Right lobe of liver (tissue), 6 donors: ENCODE measurements around the gene NOTCH3. TPM values are rescaled to one million over a fixed set of nuclear protein-coding genes. Genes with fewer than 3 reads are reported as not detected.

Experiments used
- ATAC-seq, 4 donors: fragments of 200-7000 bp; cut with Tn5 transposase; one replicate each; pipeline ENCODE4 v1.9.1; 2020; ENCODE audit warnings: mild to moderate bottlenecking in 4 of 4, moderate library complexity in 4 of 4
- DNase-seq, 3 donors: peaks; one replicate each; pipeline ENCODE4 v3.0.0-alpha.2; 2020
- H3K27ac ChIP-seq, 3 donors: fragments of 200-600 bp; one replicate each; pipeline ENCODE4 v1.8.0; 2022
- H3K27me3 ChIP-seq, 2 donors: fragments of 200-600 bp; one replicate each; pipeline ENCODE4 v1.8.0; 2022
- H3K36me3 ChIP-seq, 4 donors: fragments of 200-600 bp; sonication (generic) in 1 of 4; one replicate each; pipeline versions ENCODE4 v1.5.1 to v1.8.0; 2017 to 2022; ENCODE audit warnings: control low read depth in 1 of 4
- H3K4me1 ChIP-seq, 4 donors: fragments of 200-600 bp; sonication (generic) in 1 of 4; one replicate each; pipeline versions ENCODE4 v1.5.1 to v1.8.0; 2017 to 2022; ENCODE audit warnings: control low read depth in 1 of 4
- H3K4me3 ChIP-seq, 3 donors: fragments of 200-600 bp; one replicate each; pipeline ENCODE4 v1.8.0; 2022
- H3K9me3 ChIP-seq, 4 donors: fragments of 200-600 bp; sonication (generic) in 1 of 4; one replicate each; pipeline versions ENCODE4 v1.5.1 to v1.8.0; 2017 to 2022; ENCODE audit warnings: control low read depth in 1 of 4
- POLR2A ChIP-seq: fragments of 450-650 bp; IDR thresholded peaks from one replicate; pipeline ENCODE4 v1.6.1; 2017; ENCODE audit warnings: antibody characterized with exemption, mild to moderate bottlenecking
- WGBS: methylation state at CpG from one replicate; pipeline ENCODE4 v1.1.6; 2018; ENCODE audit warnings: low coverage, low lambda C conversion rate; ENCODE audit not compliant: insufficient coverage; ENCODE audit errors: missing lambda C conversion rate; 5-methylcytosine and 5-hydroxymethylcytosine counted together
- intact Hi-C, 2 donors: fragments of 100-400 bp; cut with DNase I; formaldehyde crosslinking; loops; one replicate each; pipeline versions ENCODE4 v1.11.2 to v1.14.1; 2022
- total RNA-seq, 6 experiments: library from RNA; depleted of rRNA in 2 of 6; stranded (reverse); fragments of >200 nt in 2 of 6; fragmentation: NEBNext Ultra II Directional in 3 of 6; extraction: Animal tissue kit (Norgen Biotek cat#: 25700) in 3 of 6; gene quantifications; one replicate each; pipeline versions ENCODE4 v1.1.0 to v1.2.4, GENCODE V29; 2016 to 2023
- TF ChIP-seq, protein P1 (sequence below), 4 donors: fragments of 200-600 bp in 3 of 4; fragments of 450-650 bp in 1 of 4; IDR thresholded peaks; one replicate each; pipeline versions ENCODE4 v1.5.1 to v1.8.0; 2016 to 2022; ENCODE audit warnings: antibody characterized with exemption in 4 of 4, mild to moderate bottlenecking in 2 of 4
- donor health status: DM: no; HTN: yes; CAD: no.
- donor health status: DM: no; HTN: no; CAD: no.
- donor health status: DM: no; HTN: no; CAD: no.
- donor health status: DM: no; HTN: yes; CAD: no.
- donor health status: DM: no; HTN: yes; CAD: no.

Gene NOTCH3
- total RNA-seq, 6 experiments from 2014 or later = 1.7 to 6.7 (median 2.4) TPM

GRCh38 chr19:15213715-15214381, 13.1 kb upstream of the NOTCH3 start:
- no peaks in the 10 kb centered on the region for H3K27me3 ChIP-seq
- ATAC-seq (no peak), DNase-seq (no peak)
- 83% methylated on average over 4 of the region's 15 CpGs for WGBS
- H3K4me3 ChIP-seq = no peak overlapping the region
- no peaks in the 10 kb centered on the region for H3K4me1 ChIP-seq
- intact Hi-C loops = no loop called here
- no peak overlapping the region for H3K27ac ChIP-seq
- TF ChIP-seq, protein P1, sequence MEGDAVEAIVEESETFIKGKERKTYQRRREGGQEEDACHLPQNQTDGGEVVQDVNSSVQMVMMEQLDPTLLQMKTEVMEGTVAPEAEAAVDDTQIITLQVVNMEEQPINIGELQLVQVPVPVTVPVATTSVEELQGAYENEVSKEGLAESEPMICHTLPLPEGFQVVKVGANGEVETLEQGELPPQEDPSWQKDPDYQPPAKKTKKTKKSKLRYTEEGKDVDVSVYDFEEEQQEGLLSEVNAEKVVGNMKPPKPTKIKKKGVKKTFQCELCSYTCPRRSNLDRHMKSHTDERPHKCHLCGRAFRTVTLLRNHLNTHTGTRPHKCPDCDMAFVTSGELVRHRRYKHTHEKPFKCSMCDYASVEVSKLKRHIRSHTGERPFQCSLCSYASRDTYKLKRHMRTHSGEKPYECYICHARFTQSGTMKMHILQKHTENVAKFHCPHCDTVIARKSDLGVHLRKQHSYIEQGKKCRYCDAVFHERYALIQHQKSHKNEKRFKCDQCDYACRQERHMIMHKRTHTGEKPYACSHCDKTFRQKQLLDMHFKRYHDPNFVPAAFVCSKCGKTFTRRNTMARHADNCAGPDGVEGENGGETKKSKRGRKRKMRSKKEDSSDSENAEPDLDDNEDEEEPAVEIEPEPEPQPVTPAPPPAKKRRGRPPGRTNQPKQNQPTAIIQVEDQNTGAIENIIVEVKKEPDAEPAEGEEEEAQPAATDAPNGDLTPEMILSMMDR (IDR thresholded peaks at IDR 0.05) = no peak
- no peak for TF ChIP-seq POLR2A
- H3K9me3 ChIP-seq = no peaks in the 10 kb centered on the region
- no peaks in the 10 kb centered on the region for H3K36me3 ChIP-seq

- intact Hi-C loops = no loop called here
- Histone ChIP-seq H3K27ac (no peak overlapping the region), H3K36me3 (no peaks in the 10 kb centered on the region), H3K4me3 (no peak overlapping the region), H3K9me3 (no peaks in the 10 kb centered on the region), H3K4me1 (no peaks in the 10 kb centered on the region), H3K27me3 (no peaks in the 10 kb centered on the region)
- TF ChIP-seq POLR2A = no peak
- TF ChIP-seq, protein P1 (IDR thresholded peaks at IDR 0.05) = no peak
- WGBS = 86% methylated on average over 7 of the region's 12 CpGs
- ATAC-seq = peak; percentile 21 to 44 (median 30)
- no peak for DNase-seq
Measured at GRCh38 chr19:15212711-15213110, 11.9 kb upstream of the NOTCH3 start.

DNA sequence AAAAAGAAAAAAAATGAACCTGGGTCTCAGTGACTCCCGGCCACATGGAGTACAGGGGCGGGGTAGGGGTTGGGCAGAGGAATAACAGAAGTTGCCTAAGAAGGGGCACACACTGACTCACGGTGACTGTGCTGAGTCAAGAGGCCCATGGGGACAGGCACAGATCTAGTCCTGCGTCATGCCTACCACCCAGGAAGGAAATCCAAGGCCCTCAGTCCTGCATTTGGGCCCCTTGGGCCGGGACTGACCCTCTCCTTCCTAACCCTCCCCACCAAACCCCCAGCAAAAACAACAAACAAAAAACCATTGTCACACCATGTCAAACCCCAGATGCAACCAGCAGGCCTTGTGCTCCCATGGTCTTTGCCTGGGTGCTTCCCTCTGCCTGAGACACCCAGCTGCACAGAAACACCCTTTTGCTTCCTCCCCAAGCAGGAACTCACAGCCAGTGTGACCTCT, 9.6 kb upstream of the NOTCH3 start:
- DNase-seq (no peak), ATAC-seq (peak; percentile 76 to 91 (median 84))
- TF ChIP-seq, protein P1 (IDR thresholded peaks at IDR 0.05) = no peak
- no peak for TF ChIP-seq POLR2A

GRCh38 chr19:15201374-15202023, 704 bp upstream of the NOTCH3 start:
- H3K36me3 ChIP-seq = no peaks in the 10 kb centered on the region
- H3K27ac ChIP-seq = no peak overlapping the region
- 77% methylated on average over 3 of the region's 18 CpGs for WGBS
- TF ChIP-seq POLR2A = no peak
- TF ChIP-seq, protein P1 (IDR thresholded peaks at IDR 0.05) = no peak
- intact Hi-C loops = no loop called here
- H3K9me3 ChIP-seq = no peaks in the 10 kb centered on the region
- peaks cover 0 to 2% of the 10 kb centered on the region in 2 donors for H3K27me3 ChIP-seq
- ATAC-seq = no peak
- peaks cover 0 to 6% (median 1%) of the 10 kb centered on the region in 4 donors for H3K4me1 ChIP-seq
- H3K4me3 ChIP-seq = no peak overlapping the region
- no peak for DNase-seq

More for the DNA sequence above, 9.6 kb upstream of the NOTCH3 start:
- 81% methylated on average over 3 of the region's 5 CpGs for WGBS
- Histone ChIP-seq H3K4me3 (no peak overlapping the region), H3K9me3 (no peaks in the 10 kb centered on the region), H3K27ac (peak overlapping the region in 1 of 3 donors; percentile 40), H3K27me3 (no peaks in the 10 kb centered on the region), H3K36me3 (no peaks in the 10 kb centered on the region), H3K4me1 (no peaks in the 10 kb centered on the region)
- intact Hi-C loops = no loop called here
